Measurements from ENCODE around the gene DQX1.

DNA sequence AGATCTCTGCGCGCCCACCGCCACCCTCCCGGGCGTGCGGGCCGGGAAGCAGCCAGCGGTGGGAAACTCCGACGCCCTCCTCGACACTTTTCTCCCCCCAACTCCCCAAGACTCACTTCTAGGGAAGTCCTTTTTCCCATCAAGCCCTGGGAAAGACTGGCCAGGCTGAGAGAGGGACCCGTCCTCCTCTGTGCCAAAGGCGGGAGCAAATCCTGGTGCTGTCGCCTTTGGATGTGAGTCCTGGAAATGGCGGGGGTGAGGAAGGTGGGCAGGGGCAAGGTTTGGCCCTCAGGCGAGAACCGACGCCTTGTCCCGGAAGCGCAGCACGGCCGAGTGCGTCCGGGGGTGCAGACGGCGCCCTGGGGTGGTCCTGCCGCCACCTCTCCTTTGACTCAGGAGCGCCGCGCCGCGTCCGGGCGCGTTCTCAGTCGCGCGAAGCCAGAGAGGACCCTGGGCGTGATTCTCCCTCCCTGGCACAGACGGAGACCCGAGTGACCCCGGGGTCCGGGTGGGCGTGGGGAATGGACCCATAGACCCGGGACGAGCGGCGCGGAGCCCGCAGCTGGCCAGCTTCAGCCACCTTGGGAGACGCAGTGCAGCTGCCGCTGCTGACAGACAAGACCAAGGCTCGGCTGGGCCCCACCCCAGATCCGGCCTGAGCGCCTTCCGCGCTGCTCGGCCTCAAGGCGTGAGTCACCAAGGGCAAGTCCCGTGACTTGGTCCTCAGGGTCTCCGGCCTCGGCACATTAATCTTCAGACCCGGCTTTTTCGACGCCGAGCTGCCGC lies 23.1 kb downstream of the DQX1 start:
- TF ChIP-seq, protein P1, sequence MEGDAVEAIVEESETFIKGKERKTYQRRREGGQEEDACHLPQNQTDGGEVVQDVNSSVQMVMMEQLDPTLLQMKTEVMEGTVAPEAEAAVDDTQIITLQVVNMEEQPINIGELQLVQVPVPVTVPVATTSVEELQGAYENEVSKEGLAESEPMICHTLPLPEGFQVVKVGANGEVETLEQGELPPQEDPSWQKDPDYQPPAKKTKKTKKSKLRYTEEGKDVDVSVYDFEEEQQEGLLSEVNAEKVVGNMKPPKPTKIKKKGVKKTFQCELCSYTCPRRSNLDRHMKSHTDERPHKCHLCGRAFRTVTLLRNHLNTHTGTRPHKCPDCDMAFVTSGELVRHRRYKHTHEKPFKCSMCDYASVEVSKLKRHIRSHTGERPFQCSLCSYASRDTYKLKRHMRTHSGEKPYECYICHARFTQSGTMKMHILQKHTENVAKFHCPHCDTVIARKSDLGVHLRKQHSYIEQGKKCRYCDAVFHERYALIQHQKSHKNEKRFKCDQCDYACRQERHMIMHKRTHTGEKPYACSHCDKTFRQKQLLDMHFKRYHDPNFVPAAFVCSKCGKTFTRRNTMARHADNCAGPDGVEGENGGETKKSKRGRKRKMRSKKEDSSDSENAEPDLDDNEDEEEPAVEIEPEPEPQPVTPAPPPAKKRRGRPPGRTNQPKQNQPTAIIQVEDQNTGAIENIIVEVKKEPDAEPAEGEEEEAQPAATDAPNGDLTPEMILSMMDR (IDR thresholded peaks at IDR 0.05), result peak in 2 of 6 experiments; percentile 5 to 22
- TF ChIP-seq POLR2A (IDR thresholded peaks at IDR 0.05), result peak in 1 of 4 donors; percentile 69
